GM08714 (cell line): Measurements from ENCODE around the gene CBX2.

ENCODE experiments used
- H3K4me3 ChIP-seq: fragments of 200-500 bp; sonication (Bioruptor generic); 2 replicates; pipeline ENCODE4 v1.5.1; 2014; ENCODE audit warnings: mild to moderate bottlenecking, low read length, inconsistent platforms
- ZNF274 ChIP-seq: IDR thresholded peaks from 2 replicates; pipeline ENCODE4 v1.6.1; 2012; ENCODE audit warnings: mild to moderate bottlenecking, low read depth, low read length

CBX2 gene

DNA sequence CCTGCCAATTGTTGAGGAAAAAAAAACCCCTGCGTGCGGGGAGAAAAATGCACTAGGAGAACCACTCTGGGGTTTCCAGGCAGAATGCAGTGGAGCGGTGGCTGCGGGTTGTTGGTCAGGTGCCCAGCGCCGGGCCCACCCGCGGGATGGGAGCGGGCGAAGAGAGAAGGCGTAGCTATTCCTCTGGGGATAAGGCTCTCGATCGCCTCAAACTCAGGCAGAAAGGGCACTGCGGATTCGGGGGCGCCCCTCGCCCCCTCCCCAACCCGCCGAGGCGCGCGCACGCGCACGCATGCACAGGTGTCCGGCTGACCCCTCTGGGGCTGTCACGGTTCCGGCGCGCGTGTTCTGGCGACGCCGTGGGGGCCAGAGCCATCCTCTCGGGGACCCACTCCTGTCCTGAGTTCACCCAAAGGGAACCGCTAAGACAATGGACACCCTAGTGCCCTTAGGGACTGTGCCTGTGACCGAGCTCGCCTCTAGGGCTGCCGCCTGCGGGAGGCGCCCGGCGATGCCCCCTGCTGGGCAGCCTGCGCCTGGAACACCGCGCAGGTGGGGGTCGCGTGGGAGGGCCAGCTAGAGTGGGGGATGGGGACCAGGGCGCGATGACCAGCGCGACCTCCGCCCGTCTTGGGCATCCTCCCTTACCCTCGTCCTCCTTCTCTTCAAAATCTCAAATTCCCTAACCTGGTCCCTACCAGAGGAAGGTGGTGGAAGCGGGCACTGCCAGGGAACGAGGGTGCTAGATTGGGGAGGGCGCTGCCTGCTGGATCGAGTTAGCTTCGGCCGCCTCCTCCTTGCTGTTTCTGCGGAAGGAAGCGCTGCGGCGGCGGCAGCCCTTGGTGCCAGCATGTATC is 33.3 kb downstream of the CBX2 start:
- TF ChIP-seq ZNF274, result no peak
- no peak overlapping the region for H3K4me3 ChIP-seq

DNA sequence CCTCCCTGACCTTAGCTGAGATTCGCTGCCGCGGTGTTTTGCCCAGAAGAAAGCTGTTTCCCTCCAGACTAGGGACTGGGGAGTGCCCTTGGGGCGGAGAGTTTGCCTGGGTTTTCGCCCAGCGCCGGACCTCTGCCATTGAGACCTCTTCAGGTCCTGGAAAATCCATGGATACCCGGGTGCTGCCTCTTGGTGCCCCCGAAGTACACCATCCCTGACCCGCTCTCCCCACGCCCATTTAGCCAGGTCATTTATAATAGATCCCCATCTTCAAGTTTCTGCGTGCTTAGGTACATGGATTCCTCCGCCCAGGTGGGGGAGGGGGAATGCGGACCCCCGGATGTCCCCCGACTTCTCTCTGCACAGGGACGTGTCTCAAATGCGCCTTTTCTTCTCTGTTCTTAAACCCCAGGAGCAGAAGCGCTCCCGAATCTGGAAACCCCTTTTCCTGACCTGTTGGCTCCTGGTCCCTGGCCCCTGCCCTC is 34.0 kb downstream of the CBX2 start:
- H3K4me3 ChIP-seq, result no peak overlapping the region
- no peak for TF ChIP-seq ZNF274

DNA sequence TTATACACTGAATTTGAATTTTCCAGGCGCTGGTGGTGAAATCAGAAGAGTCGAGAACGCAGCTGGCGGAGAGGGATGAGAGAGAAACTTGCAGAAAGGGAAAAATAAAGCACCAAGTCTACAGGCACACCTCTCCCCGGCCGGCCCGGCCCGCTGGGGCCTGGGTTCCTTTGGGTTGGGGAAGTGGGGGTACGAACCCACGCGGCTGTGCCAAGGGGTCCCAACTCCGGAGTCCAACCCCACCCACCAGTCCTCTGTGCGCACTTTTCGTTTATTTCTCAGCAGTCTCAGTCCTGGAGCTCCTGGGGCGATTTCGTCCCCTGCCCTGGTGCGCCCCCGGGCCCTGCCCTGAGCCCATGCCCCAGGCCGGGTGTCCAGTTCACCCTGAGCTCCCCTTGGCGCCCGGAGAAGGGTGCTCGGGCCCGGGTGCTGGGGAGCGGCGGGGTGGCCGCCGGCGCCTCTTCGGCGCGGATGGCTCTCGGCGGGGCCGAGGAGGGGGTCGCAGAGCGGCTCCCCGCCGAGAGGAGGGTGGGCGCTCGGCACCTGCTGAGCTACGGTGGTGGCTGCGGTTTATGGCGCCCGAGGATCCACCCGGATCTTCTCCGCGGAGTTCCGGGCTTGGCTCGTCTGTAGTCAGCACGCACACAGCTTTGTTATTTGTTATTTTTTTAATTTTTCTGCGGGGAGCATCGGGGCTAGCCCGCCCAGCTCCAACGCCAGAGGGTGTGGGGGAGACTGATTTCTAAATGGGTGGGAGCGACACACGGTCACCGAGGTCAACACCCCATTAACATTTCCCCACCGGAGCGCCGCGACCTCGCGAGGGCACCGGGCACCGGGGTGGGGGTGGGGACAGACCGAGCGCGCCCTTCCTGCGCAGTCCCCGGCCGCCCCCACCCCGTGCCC is 34.7 kb downstream of the CBX2 start:
- no peak overlapping the region for H3K4me3 ChIP-seq
- TF ChIP-seq ZNF274, result no peak

DNA sequence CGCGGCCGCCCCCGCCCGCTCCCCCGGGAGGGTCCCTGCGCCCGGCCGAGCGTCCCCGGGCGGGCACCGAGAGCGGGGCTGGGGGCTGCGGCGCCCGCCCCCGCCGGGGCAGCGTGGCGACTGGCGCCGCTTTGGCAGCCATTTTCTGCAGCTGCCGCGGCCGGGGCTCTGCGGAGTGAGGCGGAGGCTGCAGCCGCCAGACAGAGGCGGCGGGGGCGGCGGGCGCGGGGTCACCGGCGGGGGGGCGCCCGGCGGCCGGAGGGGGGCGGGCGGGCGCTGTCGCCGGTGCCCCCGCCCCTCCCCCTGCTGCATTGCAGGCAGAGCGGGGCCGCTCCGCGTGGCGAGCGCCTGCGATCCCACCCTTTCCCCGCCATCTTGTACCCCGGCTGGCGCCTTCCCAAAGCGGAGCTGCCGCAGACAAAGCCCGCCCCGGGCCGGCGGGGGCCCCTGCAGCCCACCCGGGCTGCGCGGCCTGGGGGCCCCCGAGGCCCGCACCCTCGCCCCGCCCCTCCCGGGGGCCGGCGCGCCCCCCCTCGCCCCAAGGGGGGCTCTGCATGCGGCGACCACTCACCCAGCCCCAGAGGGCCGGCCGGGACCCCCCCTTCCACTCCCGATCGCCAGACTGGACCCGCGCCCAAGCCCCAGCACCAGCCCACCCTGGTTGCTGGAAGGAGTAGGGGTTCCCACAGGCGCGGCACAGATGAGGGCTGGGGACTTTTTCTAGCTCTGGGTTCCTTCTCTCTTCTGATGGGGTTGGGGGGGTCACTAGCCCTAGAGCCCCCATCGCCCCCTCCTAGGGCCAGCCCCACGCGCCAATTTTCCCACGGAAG is 35.6 kb downstream of the CBX2 start:
- TF ChIP-seq ZNF274, result no peak
- H3K4me3 ChIP-seq, result no peak overlapping the region

DNA sequence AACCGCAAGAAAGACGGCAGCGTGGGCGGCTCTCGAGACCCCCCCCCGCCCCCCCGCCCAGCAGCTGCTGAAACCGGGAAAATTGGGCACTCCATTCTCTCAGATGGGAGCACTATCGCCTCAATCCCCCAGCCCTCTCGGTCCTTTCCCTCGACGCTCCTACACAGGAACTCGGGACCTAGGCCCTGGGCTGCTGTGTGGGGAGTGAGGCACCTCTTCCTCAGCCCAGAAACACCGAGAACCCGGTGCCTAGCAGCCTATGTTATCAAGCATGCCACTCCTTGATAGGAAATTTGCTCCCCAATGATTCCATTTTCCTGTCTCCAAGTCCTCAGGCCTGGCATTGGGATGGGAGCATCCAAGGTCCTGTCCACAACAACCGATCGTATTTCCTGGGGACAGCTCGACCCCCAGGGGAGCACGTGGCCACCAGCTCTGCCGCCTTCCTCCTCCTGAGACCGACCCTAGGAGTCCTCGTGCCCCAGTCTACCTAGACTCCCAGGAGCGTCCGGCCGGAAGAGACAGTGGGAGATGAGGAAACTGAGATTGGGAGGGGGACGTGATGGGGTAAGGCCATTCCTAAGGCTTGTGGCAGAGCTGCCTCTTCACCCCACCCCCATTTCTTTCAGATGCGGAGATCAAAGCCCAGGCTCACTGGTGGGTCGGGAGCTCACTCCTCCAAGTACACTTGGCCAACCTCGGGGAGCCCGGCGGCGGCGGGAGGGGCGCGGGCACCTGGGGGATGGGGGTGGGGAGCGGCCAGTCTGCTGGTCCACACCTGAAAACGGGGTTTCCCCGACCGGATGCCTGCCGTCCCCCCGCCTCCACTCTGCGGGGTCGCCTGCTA is 36.4 kb downstream of the CBX2 start:
- TF ChIP-seq ZNF274, result no peak
- no peak overlapping the region for H3K4me3 ChIP-seq

DNA sequence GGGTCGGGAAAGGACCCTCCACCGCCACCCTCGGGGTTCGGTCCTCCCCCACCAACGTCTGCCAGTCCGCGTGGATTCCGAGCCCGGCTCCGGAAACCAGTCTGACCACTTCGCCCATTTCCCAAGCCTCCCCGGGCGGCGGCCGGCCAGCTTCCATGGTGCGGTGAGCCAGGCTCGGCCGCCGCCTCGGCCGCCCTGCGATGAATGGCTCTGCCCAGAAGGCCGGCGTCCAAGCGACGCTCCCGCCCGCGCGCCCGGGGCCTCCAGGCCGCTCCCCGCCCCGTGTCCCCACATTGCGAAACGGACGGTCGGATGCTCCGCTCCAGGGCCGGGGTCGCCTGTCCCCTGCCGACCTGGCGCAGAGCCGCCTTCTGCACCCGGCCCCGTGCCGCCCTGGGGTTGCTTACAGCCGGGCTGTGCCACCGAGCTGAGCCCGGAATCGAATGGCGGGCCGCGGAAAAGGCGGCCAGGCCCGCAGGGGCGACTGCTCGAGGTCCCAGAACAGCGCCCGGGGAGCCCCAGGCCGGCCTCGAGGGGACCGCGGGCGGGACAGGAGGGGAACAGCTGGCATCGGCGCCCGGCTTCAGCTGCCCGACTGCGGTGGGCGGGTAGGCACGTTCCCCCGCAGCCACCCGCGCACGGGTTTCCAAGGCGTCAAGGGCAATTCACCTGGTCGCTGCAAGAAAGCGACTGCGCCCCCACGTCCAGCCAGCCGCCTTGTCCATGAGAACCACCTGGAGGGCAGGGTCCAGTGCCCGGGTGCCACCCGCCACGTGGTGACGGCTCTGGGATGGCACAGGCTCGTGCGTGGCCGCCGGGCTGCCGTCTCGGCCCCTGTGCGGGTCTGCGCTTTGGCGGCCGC is 37.3 kb downstream of the CBX2 start:
- TF ChIP-seq ZNF274, result no peak
- no peak overlapping the region for H3K4me3 ChIP-seq

DNA sequence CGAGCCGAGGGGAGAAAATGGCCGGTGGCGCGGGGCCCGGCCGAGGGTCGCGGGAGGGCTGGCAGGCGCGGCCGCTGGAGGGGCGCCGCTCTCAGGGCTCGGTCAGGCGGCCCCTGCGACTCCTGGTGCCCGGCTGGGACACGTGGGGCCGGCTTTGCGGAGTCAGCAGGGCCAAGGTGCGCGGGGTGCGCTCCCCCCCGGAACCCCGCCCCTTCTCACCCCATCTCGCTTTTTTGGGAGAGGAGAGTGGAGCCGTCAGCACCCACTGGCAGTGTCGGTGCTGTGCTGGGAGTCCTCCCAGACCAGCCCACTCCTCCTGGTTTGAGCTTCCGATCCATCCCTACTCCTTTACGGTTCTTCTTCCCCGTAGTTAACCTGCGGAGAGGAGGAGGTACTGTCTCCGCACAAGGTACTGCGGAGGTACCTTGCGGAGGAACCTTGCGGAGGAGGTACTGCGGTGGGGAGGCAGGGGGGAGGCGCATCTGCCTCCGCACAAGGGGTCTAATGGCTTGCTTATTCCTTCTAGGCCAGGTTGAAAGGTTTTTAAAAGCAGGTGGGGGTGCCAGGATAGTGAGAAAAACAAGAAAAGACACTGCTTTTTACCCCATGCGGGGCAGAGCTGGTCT is 38.0 kb downstream of the CBX2 start:
- TF ChIP-seq ZNF274, result no peak
- H3K4me3 ChIP-seq, result no peak overlapping the region

DNA sequence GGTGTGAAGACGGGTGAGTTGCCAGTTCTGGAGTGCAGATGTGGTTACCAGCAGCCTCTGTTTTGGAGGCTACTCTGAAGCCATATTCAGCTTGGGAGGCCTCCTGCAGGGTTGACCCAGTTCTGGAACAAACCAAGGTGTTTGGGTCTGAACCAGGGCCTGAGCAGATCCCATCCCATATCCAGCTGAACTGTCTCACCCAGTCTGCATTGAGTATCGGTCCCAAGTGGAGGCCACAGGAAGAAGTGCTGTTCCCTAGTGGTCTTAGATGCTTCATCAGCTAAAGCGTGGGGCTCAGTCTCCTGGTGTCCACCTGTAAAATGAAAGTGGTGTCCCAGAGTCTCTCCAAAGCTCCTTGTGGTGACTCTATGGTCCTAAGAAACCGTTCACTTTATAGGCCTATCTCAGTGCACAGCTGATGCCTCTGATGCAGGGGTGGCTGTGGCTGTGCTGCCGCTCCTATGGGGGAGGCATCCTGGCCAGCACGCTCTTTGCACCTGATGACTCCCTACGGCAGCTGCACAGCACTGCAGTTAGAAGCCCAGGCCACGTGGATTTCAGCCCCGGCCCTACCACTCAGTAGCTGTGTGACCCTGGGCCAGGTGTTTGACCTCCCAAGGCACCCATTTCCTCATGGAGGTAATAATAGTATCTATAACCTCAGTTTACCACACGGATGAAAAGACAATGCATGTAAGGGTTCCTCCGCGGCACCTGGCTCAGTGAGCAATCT is 40.2 kb downstream of the CBX2 start:
- no peak overlapping the region for H3K4me3 ChIP-seq
- no peak for TF ChIP-seq ZNF274

DNA sequence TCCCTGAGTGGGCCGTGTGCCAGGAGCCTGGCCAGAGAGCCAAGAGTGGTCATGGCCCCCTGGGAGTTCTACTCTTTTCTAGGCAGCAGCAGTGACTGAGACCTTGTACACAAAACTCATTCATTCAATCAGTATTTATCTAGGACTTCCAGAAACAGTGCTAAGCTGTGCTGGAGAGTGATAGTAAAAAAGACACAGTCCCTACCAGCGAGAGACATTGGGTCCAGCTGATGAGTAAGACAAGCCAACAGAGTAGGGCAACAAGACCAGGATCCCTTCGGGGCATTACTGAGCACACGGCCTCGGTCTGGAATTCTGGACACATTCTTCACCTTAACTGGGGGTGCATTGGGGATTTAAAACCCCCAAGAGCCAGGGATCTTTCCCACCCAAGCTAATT is 41.1 kb downstream of the CBX2 start:
- no peak overlapping the region for H3K4me3 ChIP-seq
- TF ChIP-seq ZNF274, result no peak

DNA sequence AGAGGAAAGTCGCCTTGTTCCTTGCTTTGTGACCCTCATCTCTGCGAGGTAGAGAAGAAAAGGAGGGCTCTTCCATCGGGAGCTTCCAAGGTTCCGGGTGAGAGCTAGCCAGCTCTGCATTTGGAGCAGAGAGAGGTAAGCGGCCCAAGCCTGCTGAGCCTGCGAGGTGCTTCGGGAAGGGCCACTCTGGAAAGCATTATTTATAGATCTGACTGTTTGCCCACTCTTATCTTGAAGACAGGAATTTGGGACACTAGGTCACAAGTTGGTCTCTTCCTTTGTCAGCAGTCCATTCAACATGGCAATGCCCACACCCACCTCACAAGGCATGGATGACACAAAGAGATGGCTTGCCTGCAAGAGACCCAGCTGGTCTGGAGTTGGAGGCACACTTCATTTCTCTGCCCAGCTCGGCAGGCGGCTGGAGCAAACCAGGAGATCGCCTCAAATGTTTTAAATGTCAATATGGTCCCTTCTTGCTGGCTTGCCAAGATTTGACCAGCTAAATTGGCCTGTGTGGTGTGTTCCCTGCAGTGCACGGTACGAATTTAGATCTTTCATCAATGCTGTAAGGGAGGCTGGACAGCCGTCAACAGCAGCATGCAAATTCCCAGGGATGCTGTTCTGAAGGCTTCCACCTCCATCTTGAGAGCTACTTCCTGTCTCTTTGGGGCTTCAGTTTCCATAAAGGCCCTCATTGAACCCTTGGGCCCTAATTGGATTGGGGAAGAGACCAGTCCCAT is 41.8 kb downstream of the CBX2 start:
- H3K4me3 ChIP-seq, result no peak overlapping the region
- TF ChIP-seq ZNF274, result no peak

DNA sequence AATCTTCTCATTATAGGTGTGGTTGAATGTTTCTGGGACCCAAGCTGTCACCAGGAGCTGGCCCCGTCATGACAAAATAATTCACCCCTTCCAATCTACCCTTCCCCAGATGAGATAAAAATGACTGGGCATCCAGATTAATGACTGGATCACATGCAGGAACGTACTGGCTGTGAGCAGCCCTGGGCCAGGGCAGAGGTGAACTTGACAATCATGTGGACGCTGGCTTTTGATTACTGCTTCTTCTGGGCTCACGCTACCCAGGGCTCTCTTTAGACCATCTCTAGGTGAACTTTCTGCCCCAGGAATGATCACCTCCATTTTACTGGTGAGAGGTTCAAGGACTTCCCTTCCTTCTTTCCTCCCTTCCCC is 43.0 kb downstream of the CBX2 start:
- no peak overlapping the region for H3K4me3 ChIP-seq
- TF ChIP-seq ZNF274, result no peak
